ENCODE results near the gene UBE2D3. TPM values are rescaled to one million over a fixed set of nuclear protein-coding genes. Genes with fewer than 3 reads are reported as not detected.
A peak's percentile ranks its signal among the peaks of the same experiment; 100 is the strongest.

The UBE2D3 gene
- total and polyA plus RNA-seq, 2 donors from 2014 or later = 173 to 262 TPM

GRCh38 chr4:102781570-102781969 lies 45.8 kb downstream of the UBE2D3 start:
- H3K9ac ChIP-seq (ENCODE audit: low read length in 3 of 3) = no peak overlapping the region
- FAIRE-seq (no peak), DNase-seq (no peak)
- no peak overlapping the region for H3K27ac ChIP-seq (ENCODE audit: low read depth in 2 of 2, low read length in 2 of 2)
- TF ChIP-seq, protein P1, sequence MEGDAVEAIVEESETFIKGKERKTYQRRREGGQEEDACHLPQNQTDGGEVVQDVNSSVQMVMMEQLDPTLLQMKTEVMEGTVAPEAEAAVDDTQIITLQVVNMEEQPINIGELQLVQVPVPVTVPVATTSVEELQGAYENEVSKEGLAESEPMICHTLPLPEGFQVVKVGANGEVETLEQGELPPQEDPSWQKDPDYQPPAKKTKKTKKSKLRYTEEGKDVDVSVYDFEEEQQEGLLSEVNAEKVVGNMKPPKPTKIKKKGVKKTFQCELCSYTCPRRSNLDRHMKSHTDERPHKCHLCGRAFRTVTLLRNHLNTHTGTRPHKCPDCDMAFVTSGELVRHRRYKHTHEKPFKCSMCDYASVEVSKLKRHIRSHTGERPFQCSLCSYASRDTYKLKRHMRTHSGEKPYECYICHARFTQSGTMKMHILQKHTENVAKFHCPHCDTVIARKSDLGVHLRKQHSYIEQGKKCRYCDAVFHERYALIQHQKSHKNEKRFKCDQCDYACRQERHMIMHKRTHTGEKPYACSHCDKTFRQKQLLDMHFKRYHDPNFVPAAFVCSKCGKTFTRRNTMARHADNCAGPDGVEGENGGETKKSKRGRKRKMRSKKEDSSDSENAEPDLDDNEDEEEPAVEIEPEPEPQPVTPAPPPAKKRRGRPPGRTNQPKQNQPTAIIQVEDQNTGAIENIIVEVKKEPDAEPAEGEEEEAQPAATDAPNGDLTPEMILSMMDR (IDR thresholded peaks at IDR 0.05; ENCODE audit: borderline replicate concordance, extremely low read depth, insufficient read depth) = no peak
- no peaks in the 10 kb centered on the region for H3K36me3 ChIP-seq (ENCODE audit: control insufficient read depth in 2 of 3, insufficient read depth in 3 of 3, low read length in 3 of 3)
- no peaks in the 10 kb centered on the region for H3K4me1 ChIP-seq (ENCODE audit: control insufficient read depth in 2 of 3, insufficient read depth in 2 of 3, low read depth in 1 of 3, low read length in 3 of 3)
- intact Hi-C loops (cut with DNase I) = no loop called here
- H3K27me3 ChIP-seq (ENCODE audit: control insufficient read depth, insufficient read depth, low read length) = no peaks in the 10 kb centered on the region
- H3K9me3 ChIP-seq (ENCODE audit: control insufficient read depth in 2 of 3, insufficient read depth in 1 of 3, low read length in 3 of 3) = no peaks in the 10 kb centered on the region
- no peak overlapping the region for H3K4me3 ChIP-seq (ENCODE audit: low read length in 3 of 3)

- TF ChIP-seq, protein P1 (IDR thresholded peaks at IDR 0.05; ENCODE audit: borderline replicate concordance, extremely low read depth, insufficient read depth) = no peak
- no peaks in the 10 kb centered on the region for H3K27me3 ChIP-seq (ENCODE audit: control insufficient read depth, insufficient read depth, low read length)
- no peaks in the 10 kb centered on the region for H3K9me3 ChIP-seq (ENCODE audit: control insufficient read depth in 2 of 3, insufficient read depth in 1 of 3, low read length in 3 of 3)
- FAIRE-seq = no peak
- no peak overlapping the region for H3K27ac ChIP-seq (ENCODE audit: low read depth in 2 of 2, low read length in 2 of 2)
- no peaks in the 10 kb centered on the region for H3K4me1 ChIP-seq (ENCODE audit: control insufficient read depth in 2 of 3, insufficient read depth in 2 of 3, low read depth in 1 of 3, low read length in 3 of 3)
- H3K36me3 ChIP-seq (ENCODE audit: control insufficient read depth in 2 of 3, insufficient read depth in 3 of 3, low read length in 3 of 3) = no peaks in the 10 kb centered on the region
- no peak for DNase-seq
- intact Hi-C loops (cut with DNase I) = no loop called here
- H3K4me3 ChIP-seq (ENCODE audit: low read length in 3 of 3) = no peak overlapping the region
- no peak overlapping the region for H3K9ac ChIP-seq (ENCODE audit: low read length in 3 of 3)
Measured at GRCh38 chr4:102780476-102781144, 46.7 kb downstream of the UBE2D3 start.

GRCh38 chr4:102779204-102779603 lies 48.1 kb downstream of the UBE2D3 start:
- TF ChIP-seq, protein P1 (IDR thresholded peaks at IDR 0.05; ENCODE audit: borderline replicate concordance, extremely low read depth, insufficient read depth) = no peak
- Histone ChIP-seq H3K36me3 (ENCODE audit: control insufficient read depth in 2 of 3, insufficient read depth in 3 of 3, low read length in 3 of 3) (no peaks in the 10 kb centered on the region), H3K27me3 (ENCODE audit: control insufficient read depth, insufficient read depth, low read length) (no peaks in the 10 kb centered on the region), H3K4me1 (ENCODE audit: control insufficient read depth in 2 of 3, insufficient read depth in 2 of 3, low read depth in 1 of 3, low read length in 3 of 3) (no peaks in the 10 kb centered on the region), H3K9ac (ENCODE audit: low read length in 3 of 3) (no peak overlapping the region), H3K4me3 (ENCODE audit: low read length in 3 of 3) (peak overlapping the region in 2 of 3 donors; percentile 40 to 50), H3K27ac (ENCODE audit: low read depth in 2 of 2, low read length in 2 of 2) (no peak overlapping the region), H3K9me3 (ENCODE audit: control insufficient read depth in 2 of 3, insufficient read depth in 1 of 3, low read length in 3 of 3) (no peaks in the 10 kb centered on the region)
- intact Hi-C loops (cut with DNase I) = no loop called here
- DNase-seq = no peak
- FAIRE-seq = no peak

Measured in kidney (tissue), 14 donors.